ENCODE data around the gene HK3. TPM values are rescaled to one million over a fixed set of nuclear protein-coding genes. Genes with fewer than 3 reads are reported as not detected.

Gene HK3
- total RNA-seq, 1 experiment from 2014 or later: 0.17 TPM

DNA sequence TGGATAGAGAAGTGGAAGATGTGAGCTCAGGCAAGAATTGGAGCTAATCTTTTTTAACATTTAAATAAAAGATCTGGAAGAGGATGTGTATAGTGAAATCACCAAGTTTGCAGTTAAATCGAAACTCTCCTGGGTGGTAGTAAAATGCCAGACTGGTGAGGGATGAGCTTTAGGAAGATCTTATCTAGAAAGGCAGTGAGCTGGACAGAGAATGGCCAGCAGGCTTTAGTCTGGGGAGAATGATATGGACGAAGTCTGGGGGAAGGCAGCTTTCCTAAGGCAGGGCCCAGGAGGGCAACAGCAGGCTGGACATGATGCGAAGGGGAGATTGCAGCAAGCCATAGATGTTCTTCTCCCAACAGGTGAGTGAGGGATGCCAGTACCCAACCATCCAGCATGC lies 63.2 kb downstream of the HK3 start (continued):
- TF ChIP-seq ZNF532 (CRISPR knock-in tag; IDR thresholded peaks at IDR 0.05; ENCODE audit: borderline replicate concordance): no peak
- no peak for TF ChIP-seq NFYB (CRISPR knock-in tag; conservative IDR thresholded peaks at IDR 0.05; ENCODE audit: low read depth)
- TF ChIP-seq MAX (CRISPR knock-in tag; IDR thresholded peaks at IDR 0.05): no peak
- no peak for TF ChIP-seq EMX1 (CRISPR knock-in tag; IDR thresholded peaks at IDR 0.05)
- no peak for TF ChIP-seq PRRX2 (CRISPR knock-in tag; IDR thresholded peaks at IDR 0.05)
- no peak for TF ChIP-seq ZNF423 (CRISPR knock-in tag; IDR thresholded peaks at IDR 0.05)
- TF ChIP-seq ZNF425 (CRISPR knock-in tag; conservative IDR thresholded peaks at IDR 0.05): no peak
- TF ChIP-seq MYBL2 (CRISPR knock-in tag; IDR thresholded peaks at IDR 0.05): no peak
- no peak for TF ChIP-seq ZNF396 (CRISPR knock-in tag; IDR thresholded peaks at IDR 0.05; ENCODE audit: borderline replicate concordance)
- no peak for TF ChIP-seq ARID4B (CRISPR knock-in tag; IDR thresholded peaks at IDR 0.05; ENCODE audit: borderline replicate concordance)
- TF ChIP-seq, protein P1, sequence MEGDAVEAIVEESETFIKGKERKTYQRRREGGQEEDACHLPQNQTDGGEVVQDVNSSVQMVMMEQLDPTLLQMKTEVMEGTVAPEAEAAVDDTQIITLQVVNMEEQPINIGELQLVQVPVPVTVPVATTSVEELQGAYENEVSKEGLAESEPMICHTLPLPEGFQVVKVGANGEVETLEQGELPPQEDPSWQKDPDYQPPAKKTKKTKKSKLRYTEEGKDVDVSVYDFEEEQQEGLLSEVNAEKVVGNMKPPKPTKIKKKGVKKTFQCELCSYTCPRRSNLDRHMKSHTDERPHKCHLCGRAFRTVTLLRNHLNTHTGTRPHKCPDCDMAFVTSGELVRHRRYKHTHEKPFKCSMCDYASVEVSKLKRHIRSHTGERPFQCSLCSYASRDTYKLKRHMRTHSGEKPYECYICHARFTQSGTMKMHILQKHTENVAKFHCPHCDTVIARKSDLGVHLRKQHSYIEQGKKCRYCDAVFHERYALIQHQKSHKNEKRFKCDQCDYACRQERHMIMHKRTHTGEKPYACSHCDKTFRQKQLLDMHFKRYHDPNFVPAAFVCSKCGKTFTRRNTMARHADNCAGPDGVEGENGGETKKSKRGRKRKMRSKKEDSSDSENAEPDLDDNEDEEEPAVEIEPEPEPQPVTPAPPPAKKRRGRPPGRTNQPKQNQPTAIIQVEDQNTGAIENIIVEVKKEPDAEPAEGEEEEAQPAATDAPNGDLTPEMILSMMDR (IDR thresholded peaks at IDR 0.05): no peak

DNA sequence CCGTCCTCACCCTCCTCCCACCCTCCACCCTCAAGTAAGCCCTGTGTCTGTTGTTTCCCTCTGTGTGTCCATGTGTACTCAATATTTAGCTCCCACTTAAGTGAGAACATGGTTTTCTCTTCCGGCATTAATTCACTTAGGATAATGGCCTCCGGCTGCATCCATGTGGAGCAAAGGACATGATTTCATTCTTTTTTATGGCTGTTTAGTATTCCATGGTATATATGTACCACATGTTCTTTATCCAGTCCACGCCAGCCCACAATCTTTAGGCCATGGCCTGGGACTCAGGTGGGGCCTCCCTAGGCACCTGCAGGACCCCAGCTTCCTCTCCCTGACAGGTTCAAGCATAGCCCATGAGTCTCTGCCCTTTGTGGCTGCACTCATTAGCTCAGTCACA lies 65.9 kb downstream of the HK3 start:
- CTCF ChIA-PET: no interaction called here
- TF ChIP-seq OVOL2 (CRISPR knock-in tag; IDR thresholded peaks at IDR 0.05; ENCODE audit: borderline replicate concordance) (no peak), AFF4 (CRISPR knock-in tag; IDR thresholded peaks at IDR 0.05; ENCODE audit: borderline replicate concordance) (no peak), EMX1 (CRISPR knock-in tag; IDR thresholded peaks at IDR 0.05) (no peak), MXD4 (CRISPR knock-in tag; IDR thresholded peaks at IDR 0.05; ENCODE audit: borderline replicate concordance) (no peak), ELF4 (CRISPR knock-in tag; IDR thresholded peaks at IDR 0.05; ENCODE audit: low read depth) (no peak), CREB1 (CRISPR knock-in tag; IDR thresholded peaks at IDR 0.05) (no peak)
- TF ChIP-seq, protein P2, sequence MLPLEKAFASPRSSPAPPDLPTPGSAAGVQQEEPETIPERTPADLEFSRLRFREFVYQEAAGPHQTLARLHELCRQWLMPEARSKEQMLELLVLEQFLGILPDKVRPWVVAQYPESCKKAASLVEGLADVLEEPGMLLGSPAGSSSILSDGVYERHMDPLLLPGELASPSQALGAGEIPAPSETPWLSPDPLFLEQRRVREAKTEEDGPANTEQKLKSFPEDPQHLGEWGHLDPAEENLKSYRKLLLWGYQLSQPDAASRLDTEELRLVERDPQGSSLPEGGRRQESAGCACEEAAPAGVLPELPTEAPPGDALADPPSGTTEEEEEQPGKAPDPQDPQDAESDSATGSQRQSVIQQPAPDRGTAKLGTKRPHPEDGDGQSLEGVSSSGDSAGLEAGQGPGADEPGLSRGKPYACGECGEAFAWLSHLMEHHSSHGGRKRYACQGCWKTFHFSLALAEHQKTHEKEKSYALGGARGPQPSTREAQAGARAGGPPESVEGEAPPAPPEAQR (CRISPR knock-in tag; IDR thresholded peaks at IDR 0.05): no peak

More for the DNA sequence above, 65.9 kb downstream of the HK3 start:
- no peak overlapping the region for H3K27ac Mint-ChIP-seq
- H3K9me3 Mint-ChIP-seq: 0 out of 2 replicates have a peak, but pooled peaks cover 3% of the 10 kb centered on the region
- H3K36me3 Mint-ChIP-seq: no peaks in the 10 kb centered on the region
- H3K4me1 Mint-ChIP-seq: no peaks in the 10 kb centered on the region
- DNase-seq (ENCODE audit: low spot score) (no peak), ATAC-seq (no peak)
- POLR2A ChIA-PET: no interaction called here
- no peak overlapping the region for H3K4me3 Mint-ChIP-seq
- peaks cover 15% of the 10 kb centered on the region for H3K27me3 Mint-ChIP-seq (ENCODE audit: low read depth)

All from WTC11 (cell line).